ENCODE results near the gene PALM3. TPM values are rescaled to one million over a fixed set of nuclear protein-coding genes. Genes with fewer than 3 reads are reported as not detected.
A peak's percentile ranks its signal among the peaks of the same experiment; 100 is the strongest.

PALM3 gene
- total RNA-seq, 1 experiment from 2014 or later = 0.54 TPM

- TSS peak; percentile 61 for BruUV-seq (replicated peaks)
- H3K4me1 ChIP-seq (ENCODE audit: control insufficient read depth, insufficient read depth, low read length) = peaks cover 4% of the 10 kb centered on the region
- in situ Hi-C loops (cut with HindIII; ENCODE audit: low pct_unique_long_range_greater_than_20kb, low sequenced_read_pairs) (no loop called here), intact Hi-C loops (cut with micrococcal nuclease; ENCODE audit: unreplicated experiment) (no loop called here)
- no peaks in the 10 kb centered on the region for H3K27me3 ChIP-seq (ENCODE audit: control insufficient read depth, insufficient read depth, low read length)
- CTCF ChIA-PET = no interaction called here
- ATAC-seq (no peak), DNase-seq (ENCODE audit: low read depth, low spot score) (no peak)
- H3K36me3 ChIP-seq (ENCODE audit: control insufficient read depth, insufficient read depth, low read length) = no peaks in the 10 kb centered on the region
- POLR2A ChIA-PET = no interaction called here
- H3K9me3 ChIP-seq (ENCODE audit: control insufficient read depth, insufficient read depth, low read depth, low read length) = peaks cover 3% of the 10 kb centered on the region; the same call in 1 of the 2 replicates
- no peak for TF ChIP-seq REST (IDR thresholded peaks at IDR 0.05; ENCODE audit: insufficient read depth in 1 of 2, low read depth in 2 of 2, low read length in 1 of 2)
- no peak overlapping the region for H3K27ac ChIP-seq (ENCODE audit: low read length)
- no peak overlapping the region for H3K4me3 ChIP-seq (ENCODE audit: low read depth in 2 of 2, low read length in 2 of 2)
Measured at GRCh38 chr19:14094854-14095253, 33.0 kb upstream of the PALM3 start.

- POLR2A ChIA-PET = interaction anchor here (0.6 kb wide), 1 partner anchor 12 kb away, joined by 10 read pairs; no protein-coding TSS in a partner anchor
- Histone ChIP-seq H3K9me3 (ENCODE audit: control insufficient read depth, insufficient read depth, low read depth, low read length) (peaks cover 3% of the 10 kb centered on the region; the same call in 1 of the 2 replicates), H3K27me3 (ENCODE audit: control insufficient read depth, insufficient read depth, low read length) (no peaks in the 10 kb centered on the region), H3K36me3 (ENCODE audit: control insufficient read depth, insufficient read depth, low read length) (no peaks in the 10 kb centered on the region; the same call in 1 of the 2 replicates), H3K4me1 (ENCODE audit: control insufficient read depth, insufficient read depth, low read length) (peaks cover 4% of the 10 kb centered on the region), H3K4me3 (ENCODE audit: low read depth in 2 of 2, low read length in 2 of 2) (no peak overlapping the region), H3K27ac (ENCODE audit: low read length) (no peak overlapping the region)
- intact Hi-C loops (cut with micrococcal nuclease; ENCODE audit: unreplicated experiment) (no loop called here), in situ Hi-C loops (cut with HindIII; ENCODE audit: low pct_unique_long_range_greater_than_20kb, low sequenced_read_pairs) (no loop called here)
- BruUV-seq (replicated peaks) = no TSS peak
- TF ChIP-seq REST (IDR thresholded peaks at IDR 0.05; ENCODE audit: insufficient read depth in 1 of 2, low read depth in 2 of 2, low read length in 1 of 2) = no peak
- TF ChIP-seq POLR2AphosphoS5 (IDR thresholded peaks at IDR 0.05; ENCODE audit: low read depth, low read length) = peak; percentile 33; the same call in 1 of the 2 replicates
- CTCF ChIA-PET = no interaction called here
- DNase-seq (ENCODE audit: low read depth, low spot score) = no peak
- ATAC-seq = no peak
Measured at GRCh38 chr19:14093117-14093823, 31.4 kb upstream of the PALM3 start.

GRCh38 chr19:14091813-14092462 lies 30.1 kb upstream of the PALM3 start:
- intact Hi-C loops (cut with micrococcal nuclease; ENCODE audit: unreplicated experiment) (no loop called here), in situ Hi-C loops (cut with HindIII; ENCODE audit: low pct_unique_long_range_greater_than_20kb, low sequenced_read_pairs) (no loop called here)
- TSS peak; percentile 83 for BruUV-seq (replicated peaks)
- no peak; the same call in 1 of the 2 replicates for ATAC-seq
- H3K4me3 ChIP-seq (ENCODE audit: low read depth in 2 of 2, low read length in 2 of 2) = peak overlapping the region; percentile 64 to 66
- CTCF ChIA-PET = no interaction called here
- TF ChIP-seq SIN3A (IDR thresholded peaks at IDR 0.05; ENCODE audit: borderline replicate concordance, insufficient read depth, low read depth, low read length) (no peak), REST (IDR thresholded peaks at IDR 0.05; ENCODE audit: insufficient read depth in 1 of 2, low read depth in 2 of 2, low read length in 1 of 2) (no peak), TCF7L2 (IDR thresholded peaks at IDR 0.05; ENCODE audit: low read depth, low read length) (no peak), CTCF (IDR thresholded peaks at IDR 0.05) (no peak), POLR2AphosphoS5 (IDR thresholded peaks at IDR 0.05; ENCODE audit: low read depth, low read length) (no peak)
- peaks cover 4% of the 10 kb centered on the region for H3K4me1 ChIP-seq (ENCODE audit: control insufficient read depth, insufficient read depth, low read length)
- peaks cover 3% of the 10 kb centered on the region; the same call in 1 of the 2 replicates for H3K9me3 ChIP-seq (ENCODE audit: control insufficient read depth, insufficient read depth, low read depth, low read length)
- peak overlapping the region; percentile 89 for H3K27ac ChIP-seq (ENCODE audit: low read length)
- POLR2A ChIA-PET = no interaction called here
- H3K36me3 ChIP-seq (ENCODE audit: control insufficient read depth, insufficient read depth, low read length) = no peaks in the 10 kb centered on the region; the same call in 1 of the 2 replicates
- no peak for DNase-seq (ENCODE audit: low read depth, low spot score)
- no peaks in the 10 kb centered on the region for H3K27me3 ChIP-seq (ENCODE audit: control insufficient read depth, insufficient read depth, low read length)

Measured in Panc1 (cell line).